Measurements from ENCODE around the gene JMJD4. TPM values are rescaled to one million over a fixed set of nuclear protein-coding genes. Genes with fewer than 3 reads are reported as not detected.
"Not testable (repeated sequence)": the region's sequence is repeated elsewhere in the genome, so short reads cannot be mapped to it uniquely, and the experiment has no call there.

JMJD4 gene
- total RNA-seq, 1 experiment from 2014 or later = 42.8 TPM

DNA sequence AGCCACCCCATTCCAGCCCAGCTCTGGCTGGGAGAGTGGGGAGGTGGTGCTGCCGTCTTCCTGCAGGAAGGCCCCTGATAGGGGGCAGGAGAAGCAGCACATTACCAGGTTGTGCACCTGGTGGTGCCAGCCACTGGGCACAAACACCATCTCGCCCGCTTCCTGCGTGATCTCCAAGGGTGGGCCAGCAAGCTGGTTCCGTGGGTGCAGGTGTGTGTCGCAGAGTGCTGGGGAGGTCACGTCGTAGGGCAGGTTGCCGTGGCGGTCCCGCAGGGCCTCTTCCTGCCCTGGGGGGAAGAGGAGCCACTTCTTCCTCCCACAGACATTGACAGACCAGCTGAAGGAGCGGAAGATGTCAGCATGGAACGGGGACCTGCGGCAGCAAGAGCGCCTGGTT, 1.8 kb downstream of the JMJD4 start:
- DNase-seq (ENCODE audit: low spot score) = no peak

GRCh38 chr1:227732586-227733308, 2.4 kb downstream of the JMJD4 start:
- no peak for DNase-seq (ENCODE audit: low spot score)

DNA sequence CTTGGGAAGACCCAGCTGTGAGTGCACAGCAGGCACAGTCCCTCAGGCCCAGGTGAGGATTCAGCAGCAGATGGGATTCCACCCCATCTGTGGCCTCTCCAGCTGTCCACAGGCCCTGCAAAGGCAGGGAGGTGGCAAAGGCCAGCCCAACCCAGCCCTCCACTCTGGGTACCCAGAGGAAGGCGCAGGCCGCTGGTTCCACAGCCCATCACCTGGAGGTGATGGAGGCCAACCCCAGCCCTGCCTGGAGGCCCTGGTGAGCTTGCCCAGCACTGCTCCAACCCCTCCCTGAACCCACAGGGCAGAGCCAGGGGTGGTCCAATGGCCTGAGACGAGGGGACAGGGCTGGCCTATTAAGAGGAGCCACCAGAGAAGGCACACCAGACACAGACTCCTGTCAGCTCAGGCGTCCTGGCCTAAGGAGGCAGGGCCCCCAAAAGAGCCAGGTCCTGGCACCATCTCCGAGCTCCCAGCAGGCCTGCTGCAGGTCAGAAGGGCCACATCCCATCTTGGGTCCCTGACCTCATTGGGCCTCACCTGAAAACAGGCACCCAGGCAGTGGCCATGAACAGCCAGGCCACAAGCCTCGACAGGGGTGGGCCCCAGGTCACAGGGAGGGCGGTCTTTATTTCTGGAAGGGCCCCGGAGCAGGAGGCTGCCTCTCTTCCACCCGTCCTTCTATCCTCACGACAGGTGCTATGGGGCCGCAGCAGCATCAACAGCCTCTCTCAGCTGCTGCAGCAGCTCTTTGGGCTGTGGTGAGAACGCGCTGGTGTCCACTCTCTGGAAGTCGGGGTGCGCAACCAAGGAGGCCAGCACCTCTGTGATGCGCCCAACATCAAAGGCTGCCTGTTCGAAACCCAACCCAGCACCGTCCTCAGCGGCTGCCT, 3.2 kb downstream of the JMJD4 start:
- no peak for DNase-seq (ENCODE audit: low spot score)

DNA sequence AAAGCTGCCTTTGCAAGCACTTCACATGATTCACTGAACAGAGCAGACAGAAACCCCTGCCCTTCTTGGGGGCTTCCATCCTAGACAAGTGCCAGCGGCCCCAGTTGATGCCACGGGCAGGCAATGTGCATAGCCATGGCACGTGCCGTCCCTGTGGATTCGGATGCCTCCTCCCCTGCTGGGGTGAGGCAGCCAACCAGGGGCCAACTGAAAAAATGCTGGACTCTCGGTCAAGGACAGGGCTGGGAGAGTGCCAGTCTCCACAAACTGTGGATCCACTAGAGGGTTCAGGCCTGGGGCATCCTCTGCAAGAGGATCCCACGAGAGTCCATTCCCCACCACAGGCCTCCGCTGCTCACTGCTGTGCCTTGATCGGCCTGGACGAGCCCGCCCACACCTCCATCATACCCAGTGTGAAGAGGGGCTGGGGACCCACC, 3.8 kb downstream of the JMJD4 start:
- DNase-seq (ENCODE audit: low spot score) = no peak

GRCh38 chr1:227730630-227731151, 4.4 kb downstream of the JMJD4 start:
- no peak for DNase-seq (ENCODE audit: low spot score)

GRCh38 chr1:227729881-227730629, 5.0 kb downstream of the JMJD4 start:
- peak; percentile 62 for DNase-seq (ENCODE audit: low spot score)

- no peak for DNase-seq (ENCODE audit: low spot score)
Measured at GRCh38 chr1:227729144-227729880, 5.8 kb downstream of the JMJD4 start.

- no peak for DNase-seq (ENCODE audit: low spot score)
Measured at GRCh38 chr1:227728892-227729143, 6.3 kb downstream of the JMJD4 start.

DNA sequence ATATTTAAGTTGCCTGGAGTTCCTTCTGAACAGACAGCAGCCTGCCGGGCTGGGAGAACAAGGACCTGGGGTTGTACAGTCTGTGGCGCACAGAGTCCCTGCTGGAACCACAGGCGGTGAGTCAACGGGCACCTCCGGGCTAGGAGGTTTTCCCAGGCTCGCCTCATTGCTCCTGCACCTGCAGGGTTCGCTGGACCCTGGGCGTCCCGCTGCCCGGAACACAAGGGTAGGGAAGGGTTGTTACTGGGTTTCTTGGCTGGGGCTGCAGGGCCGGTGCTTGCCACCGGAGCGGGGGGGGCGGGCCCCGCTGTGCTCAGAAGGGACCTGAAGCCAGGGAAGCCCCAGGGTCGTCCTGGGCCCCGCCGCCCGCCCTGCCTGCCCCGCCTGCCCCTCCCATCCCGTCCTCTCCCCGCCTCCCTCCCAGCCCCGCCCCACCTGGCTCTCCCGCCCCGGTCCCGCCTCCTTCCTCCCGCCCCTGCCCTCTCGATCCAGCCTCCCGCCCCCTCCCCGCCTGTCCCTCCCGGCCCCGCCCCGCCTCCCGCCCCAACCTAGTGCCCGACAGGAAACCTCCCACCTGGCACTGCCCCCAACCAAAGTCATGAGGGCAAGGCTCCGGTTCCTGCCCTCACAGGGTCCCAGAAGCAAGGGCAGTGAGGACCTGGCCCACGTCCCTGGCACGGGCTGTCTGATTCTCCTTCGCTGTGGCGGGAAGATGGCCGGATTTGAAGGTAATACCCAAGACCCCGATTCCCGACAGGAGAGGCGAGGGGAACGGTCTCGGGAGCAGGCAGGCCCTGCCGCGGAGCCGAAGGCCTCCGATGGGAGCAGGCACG, 6.8 kb downstream of the JMJD4 start:
- DNase-seq (ENCODE audit: low spot score) = peak; percentile 82

GRCh38 chr1:227726924-227727599, 8.0 kb downstream of the JMJD4 start:
- no peak for DNase-seq (ENCODE audit: low spot score)

- DNase-seq (ENCODE audit: low spot score) = no peak
Measured at GRCh38 chr1:227726318-227726717, 8.8 kb downstream of the JMJD4 start.

GRCh38 chr1:227725046-227725445, 10.1 kb downstream of the JMJD4 start:
- no peak for DNase-seq (ENCODE audit: low spot score)

- no peak for DNase-seq (ENCODE audit: low spot score)
Measured at GRCh38 chr1:227723474-227723873, 11.6 kb downstream of the JMJD4 start.

- no peak for DNase-seq (ENCODE audit: low spot score)
Measured at GRCh38 chr1:227718932-227719331, 16.2 kb downstream of the JMJD4 start.

GRCh38 chr1:227712648-227713047, 22.5 kb downstream of the JMJD4 start:
- DNase-seq (ENCODE audit: low spot score) = no peak

GRCh38 chr1:227710474-227710873, 24.6 kb downstream of the JMJD4 start:
- DNase-seq (ENCODE audit: low spot score) = not testable (repeated sequence)

- no peak for DNase-seq (ENCODE audit: low spot score)
Measured at GRCh38 chr1:227709451-227709850, 25.7 kb downstream of the JMJD4 start.

DNA sequence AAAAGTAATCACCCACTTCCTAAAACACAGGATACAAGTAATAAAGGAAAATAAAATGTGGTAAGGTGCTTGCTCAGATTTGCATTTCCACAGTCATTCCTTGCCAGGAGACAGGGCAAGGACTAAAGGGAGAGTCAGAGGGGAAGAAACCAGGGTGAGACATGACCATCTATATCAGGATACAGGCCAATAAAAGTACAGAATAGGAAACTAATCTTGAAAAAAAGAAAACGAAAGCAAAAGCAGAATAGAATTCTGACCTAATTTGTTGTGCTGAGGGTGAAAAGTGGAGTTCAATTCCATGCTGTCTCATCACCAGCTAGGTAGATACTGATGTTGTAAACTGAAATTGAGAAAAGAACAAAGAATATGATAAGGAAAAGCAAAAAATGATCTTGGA, 27.3 kb downstream of the JMJD4 start:
- no peak for DNase-seq (ENCODE audit: low spot score)

DNA sequence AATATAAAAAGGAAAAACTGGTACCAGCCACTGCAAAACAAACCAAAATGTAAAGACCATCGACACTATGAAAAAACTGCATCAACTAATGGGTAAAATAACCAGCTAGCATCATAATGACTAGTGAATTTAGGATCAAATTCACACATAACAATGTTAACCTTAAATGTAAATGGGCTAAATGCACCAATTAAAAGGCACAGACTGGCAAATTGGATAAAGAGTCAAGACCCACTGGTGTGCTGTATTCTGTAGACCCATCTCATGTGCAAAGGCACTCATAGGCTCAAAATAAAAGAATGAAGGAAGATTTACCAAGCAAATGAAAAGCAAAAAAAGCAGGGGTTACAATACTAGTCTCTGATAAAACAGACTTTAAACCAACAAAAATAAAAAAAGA, 33.5 kb downstream of the JMJD4 start:
- not testable (repeated sequence) for DNase-seq (ENCODE audit: low spot score)

DNA sequence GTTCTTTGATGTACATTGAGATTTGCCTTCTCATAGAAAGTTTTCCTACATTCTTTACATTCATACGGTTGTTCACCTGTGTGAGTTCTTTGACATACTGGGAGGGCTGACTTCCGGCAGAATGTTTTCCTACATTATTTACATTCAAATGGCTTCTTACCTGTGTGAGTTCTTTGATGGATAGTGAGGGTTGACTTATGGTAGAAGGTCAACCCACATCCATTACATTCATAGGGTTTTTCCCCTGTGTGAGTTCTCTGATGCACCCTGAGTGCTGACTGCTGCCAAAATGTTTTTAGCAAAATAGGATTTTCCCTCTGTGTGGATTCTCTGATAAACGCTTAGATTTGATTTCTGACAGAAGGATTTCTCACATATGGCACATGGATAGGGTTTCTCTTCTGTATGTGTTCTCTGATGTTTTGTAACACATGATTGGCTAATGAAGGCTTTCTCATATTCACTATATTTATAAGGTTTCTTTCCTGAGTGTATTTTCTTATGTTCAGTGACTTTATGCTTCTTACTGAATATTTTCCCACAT, 37.7 kb downstream of the JMJD4 start:
- DNase-seq (ENCODE audit: low spot score) = no peak
